GM18526 (cell line): ENCODE data around the gene NUP188.

Experiments used
- POLR2A ChIP-seq: IDR thresholded peaks from 3 replicates; pipeline ENCODE4 v1.6.1; 2011; ENCODE audit not compliant: insufficient read length; ENCODE audit errors: extremely low read depth

Gene NUP188

DNA sequence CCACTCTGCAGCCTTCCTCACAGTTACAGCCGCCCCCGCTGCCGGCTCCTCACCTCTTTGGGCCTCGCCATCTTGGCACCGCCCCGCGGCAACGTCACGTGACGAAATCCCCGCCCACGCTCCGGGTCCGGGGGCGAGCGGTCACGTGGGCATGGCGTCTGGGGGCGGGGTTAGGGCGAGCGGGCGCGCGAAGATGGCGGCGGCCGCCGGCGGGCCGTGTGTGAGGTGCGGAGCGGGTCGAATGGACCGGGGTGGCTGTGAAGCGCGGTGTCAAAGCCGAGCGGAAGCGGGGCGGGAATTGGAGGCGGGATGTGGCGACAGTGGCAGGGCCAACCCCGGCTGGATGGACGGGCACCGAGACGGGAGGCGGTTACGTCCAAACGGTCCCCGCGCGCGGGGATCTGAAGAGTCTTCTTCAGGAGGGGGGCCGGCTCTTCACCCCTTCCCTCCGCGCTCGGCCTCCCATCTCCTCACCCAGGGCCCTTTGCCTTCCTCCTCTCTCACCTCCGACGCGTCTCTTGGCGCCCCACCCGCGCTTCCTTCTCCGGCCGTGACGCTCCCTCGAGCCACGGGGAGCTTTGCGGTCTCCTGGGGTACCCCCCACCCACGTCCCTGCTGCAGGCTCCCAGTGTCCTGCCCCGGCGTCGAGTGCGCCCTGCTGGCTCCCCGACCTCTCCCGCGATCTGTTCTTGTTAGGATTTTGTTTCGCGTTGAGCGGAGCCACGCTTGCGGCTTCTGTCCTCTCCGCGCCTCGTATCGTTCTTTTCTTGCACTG lies at the start of gene NUP188, which contains the start of gene DOLK:
Gene NUP188 (plus strand): TSS at position 173 of the 775 bp plus-strand sequence. CDS start 21 bp downstream, at position 194.
Gene DOLK (minus strand): TSS at position 77 of the 775 bp plus-strand sequence. CDS start 300 bp downstream, outside the sequence.
- peak; percentile 98 for TF ChIP-seq POLR2A

GRCh38 chr9:128898382-128898781 lies 49.1 kb upstream of the NUP188 start:
- no peak for TF ChIP-seq POLR2A

- TF ChIP-seq POLR2A = no peak
Observed at GRCh38 chr9:128898845-128899565, 48.5 kb upstream of the NUP188 start.

DNA sequence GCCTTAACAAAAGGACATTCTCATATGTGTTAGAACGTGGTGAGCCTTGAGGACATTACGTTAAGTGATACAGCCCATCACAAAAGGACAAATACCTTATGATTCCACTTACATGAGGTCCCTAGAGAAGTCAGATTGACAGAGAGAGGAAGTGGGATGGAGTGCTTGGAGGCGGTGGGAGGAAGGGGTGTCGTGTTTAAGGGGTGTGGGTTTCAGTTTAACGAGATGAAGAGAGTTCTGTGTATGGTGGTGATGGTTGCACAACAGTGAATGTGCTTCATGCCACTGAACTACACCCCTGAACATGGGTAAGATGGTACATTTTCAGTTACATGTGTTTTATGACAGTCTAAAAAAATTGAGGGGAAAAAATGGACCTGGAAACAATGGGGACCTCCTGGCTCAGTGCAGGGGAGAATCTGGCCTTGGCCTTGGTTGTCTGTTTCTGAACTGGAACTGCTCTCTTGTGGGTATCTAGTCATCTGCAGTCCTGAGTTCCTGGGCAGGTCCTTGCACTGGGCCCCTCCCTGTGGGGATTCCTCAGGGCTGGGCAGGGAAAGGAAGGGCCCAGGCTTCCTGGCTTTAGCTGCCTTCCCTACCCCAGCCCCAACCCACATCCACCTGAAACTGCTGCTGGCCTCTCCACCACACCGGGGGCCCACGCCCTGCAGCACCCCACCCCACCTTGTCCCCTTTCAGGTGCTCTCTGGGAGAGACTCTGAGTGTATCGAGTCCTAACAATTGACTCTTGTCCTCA lies 47.8 kb upstream of the NUP188 start:
- TF ChIP-seq POLR2A = no peak

DNA sequence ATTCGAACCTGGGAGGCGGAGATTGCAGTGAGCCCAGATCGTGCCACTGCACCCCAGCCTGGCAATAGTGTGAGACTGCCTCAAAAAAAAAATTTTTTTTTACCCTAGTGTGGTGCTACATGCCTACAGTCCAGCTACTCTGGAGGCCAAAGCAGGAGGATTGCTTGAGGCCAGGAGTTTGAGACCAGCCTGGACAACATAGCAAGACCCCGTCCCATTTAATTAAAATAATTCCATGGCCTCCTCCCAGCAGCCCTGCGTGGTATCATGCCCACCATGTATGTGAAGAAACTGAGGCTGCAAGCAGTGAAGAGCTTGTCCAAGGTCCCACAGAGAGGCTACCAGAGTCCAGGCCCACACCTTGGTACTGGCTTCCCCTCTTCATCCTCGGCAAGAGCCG lies 46.1 kb upstream of the NUP188 start:
- TF ChIP-seq POLR2A = no peak

DNA sequence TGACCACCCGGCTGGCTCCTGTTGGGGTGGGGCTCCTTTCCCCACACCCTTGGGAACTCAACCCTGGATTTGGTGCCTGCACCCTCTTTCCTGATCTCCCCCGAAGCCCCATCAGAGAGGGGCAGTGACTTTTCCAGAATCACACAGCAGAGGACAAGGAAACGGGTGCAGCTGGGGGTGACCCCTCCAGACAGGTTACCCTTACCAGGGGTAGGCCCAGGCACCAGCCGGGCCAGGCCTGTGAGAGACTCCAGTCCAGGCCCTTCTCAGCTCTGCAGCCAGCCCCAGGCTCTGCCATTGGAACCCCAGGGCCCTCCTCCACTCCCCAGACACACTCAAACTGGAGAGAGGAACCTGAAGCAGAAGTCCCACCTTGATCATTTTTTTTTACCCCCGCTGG lies 45.7 kb upstream of the NUP188 start:
- TF ChIP-seq POLR2A = no peak

DNA sequence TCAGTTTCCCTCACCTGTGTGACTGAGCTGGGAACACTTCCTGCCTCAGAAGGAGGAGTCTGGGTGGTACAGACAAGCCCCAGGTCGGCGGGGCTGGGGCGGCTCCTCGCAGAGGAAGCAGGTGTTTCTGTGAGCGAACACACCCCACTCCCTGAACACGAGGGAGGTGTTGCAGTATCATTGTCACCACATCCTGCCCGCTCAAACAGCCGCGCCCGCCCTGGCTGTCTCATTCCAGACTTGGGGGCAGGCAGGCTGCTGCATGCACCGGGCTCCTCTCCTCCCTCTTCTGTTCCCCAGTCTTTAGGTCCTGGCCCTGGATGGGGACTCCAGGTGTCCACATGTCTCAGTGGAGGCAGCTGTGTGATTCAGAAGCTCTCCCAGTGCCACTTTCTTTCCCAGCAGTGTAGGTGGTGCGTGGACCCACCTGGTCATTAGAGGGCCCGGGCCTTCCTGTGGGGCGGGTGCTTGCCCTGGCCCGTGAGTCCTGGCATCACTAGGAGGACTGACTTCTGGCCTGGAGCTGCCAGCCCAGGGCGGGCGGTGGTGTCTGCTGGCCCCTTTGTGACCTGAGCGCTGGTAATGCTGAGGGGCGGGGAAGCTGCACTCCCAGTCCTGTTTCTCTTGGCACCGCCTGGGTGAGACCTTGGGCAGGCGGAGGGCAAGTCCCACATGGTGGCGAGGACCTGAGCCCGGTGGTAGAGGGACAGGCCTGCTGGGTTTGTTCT lies 45.0 kb upstream of the NUP188 start:
- TF ChIP-seq POLR2A = peak; percentile 39

DNA sequence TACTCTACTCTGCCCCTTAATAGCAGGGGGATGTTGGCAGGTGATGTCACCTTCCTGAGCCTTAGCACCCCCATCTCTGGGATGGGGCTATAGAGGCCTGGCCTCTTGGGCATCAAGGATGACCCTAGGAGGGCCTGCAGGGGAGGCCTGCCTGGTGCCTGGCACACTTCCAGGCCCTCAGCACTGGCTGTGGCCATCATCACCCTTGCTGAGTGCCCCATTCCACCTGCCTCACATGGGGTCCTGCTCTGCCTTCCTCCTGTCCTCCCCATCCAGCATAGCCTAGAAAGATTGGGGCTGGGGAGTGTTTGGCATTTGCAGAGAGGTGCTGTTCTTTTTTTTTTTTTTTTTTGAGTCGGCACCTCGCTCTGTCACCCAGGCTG lies 44.4 kb upstream of the NUP188 start:
- no peak for TF ChIP-seq POLR2A

GRCh38 chr9:128903871-128904620 lies 43.5 kb upstream of the NUP188 start:
- no peak for TF ChIP-seq POLR2A

DNA sequence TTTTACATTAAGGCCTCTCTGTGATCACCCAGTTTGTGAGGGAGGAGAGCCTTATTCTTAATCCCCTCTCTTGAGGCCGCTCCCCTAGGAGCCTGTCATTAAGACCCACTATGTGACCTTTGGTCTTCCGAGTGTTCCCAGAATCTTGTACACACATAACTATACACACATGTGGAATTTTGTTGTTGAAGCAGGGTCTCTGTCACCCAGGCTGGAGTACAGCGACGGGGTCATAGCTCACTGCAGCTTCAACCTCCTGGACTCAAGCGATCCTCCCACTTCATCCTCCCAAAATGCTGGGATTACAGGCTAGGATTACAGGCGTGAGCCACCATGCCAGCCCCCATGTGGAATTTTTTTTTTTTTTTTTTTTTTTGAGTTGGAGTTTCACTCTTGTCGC lies 41.5 kb upstream of the NUP188 start:
- no peak for TF ChIP-seq POLR2A

DNA sequence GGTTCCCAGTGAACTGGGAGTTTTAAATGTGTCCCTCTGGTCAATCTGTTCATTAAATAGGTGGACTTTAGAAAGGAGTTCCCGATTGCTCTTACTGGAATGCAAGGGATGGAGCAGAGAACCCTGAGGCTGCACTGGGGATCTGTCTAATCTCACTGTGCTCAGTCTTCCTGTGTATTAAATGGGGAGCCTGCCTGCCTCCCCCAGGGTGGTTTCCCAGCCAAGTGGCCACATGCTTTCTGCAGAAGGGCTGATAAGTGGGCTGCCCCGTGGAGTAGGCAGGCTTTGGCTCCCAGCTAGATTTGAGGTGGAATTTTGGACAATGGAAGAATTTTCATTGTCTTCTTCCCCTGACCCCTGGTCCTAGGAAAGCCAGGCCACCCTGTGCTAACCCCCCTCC lies 40.8 kb upstream of the NUP188 start:
- TF ChIP-seq POLR2A = no peak

DNA sequence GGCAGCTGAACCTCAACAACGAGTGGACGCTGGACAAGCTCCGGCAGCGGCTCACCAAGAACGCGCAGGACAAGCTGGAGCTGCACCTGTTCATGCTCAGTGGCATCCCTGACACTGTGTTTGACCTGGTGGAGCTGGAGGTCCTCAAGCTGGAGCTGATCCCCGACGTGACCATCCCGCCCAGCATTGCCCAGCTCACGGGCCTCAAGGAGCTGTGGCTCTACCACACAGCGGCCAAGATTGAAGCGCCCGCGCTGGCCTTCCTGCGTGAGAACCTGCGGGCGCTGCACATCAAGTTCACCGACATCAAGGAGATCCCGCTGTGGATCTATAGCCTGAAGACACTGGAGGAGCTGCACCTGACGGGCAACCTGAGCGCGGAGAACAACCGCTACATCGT lies 39.1 kb upstream of the NUP188 start:
- no peak for TF ChIP-seq POLR2A

GRCh38 chr9:128909859-128910258 lies 37.6 kb upstream of the NUP188 start:
- TF ChIP-seq POLR2A = no peak

DNA sequence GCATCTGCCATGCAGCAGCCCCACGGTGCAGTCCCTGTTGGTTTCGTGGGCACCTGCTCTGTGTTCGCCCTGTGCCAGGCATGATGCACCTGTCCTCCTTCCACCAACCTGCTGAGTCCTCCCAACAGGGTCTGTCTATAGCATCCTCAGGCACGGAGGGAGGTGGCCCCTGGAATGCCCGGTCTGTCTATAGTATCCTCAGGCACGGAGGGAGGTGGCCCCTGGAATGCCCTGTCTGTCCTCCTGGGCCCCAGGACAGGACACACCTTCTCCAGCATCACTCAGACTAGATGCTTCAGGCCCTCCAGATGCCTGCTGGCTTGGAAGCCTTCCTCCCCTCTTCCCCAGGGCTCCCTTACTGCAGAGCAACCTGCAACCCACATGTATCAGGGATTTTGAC lies 36.6 kb upstream of the NUP188 start:
- no peak for TF ChIP-seq POLR2A

DNA sequence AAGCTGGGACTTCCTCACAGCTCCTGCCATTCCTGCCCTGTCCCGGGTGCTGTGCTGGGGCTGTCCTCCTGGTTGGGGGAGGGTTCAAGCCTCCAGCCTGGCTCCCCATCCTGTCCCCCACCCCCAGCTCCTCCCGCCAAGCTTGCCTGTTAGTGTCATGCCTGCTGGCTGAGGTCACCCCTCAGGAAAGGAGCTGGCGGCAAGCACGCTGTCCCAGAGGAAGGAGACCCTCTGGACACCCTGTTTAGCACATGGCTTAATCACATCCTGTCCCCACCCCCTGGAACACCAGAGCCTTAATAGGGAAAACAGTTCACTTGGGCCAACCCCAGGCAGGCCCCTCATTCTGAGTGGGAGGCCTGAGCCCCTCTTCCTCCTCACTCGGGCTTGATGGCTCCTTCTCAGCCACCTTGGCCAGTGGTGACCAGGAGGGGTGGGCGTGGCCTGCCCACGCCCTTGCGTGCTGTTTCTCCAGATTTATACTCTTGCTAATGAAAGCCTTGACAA lies 35.9 kb upstream of the NUP188 start:
- TF ChIP-seq POLR2A = no peak
